Omental fat pad (tissue), 4 donors: ENCODE measurements around the gene SCAMP1. TPM values are rescaled to one million over a fixed set of nuclear protein-coding genes. Genes with fewer than 3 reads are reported as not detected.
"Not testable (repeated sequence)": the region's sequence is repeated elsewhere in the genome, so short reads cannot be mapped to it uniquely, and the experiment has no call there.

Experiments
- ATAC-seq: fragments of 150-250 bp; one replicate; pipeline ENCODE4 v1.9.1; 2016; ENCODE audit warnings: mild to moderate bottlenecking, moderate library complexity; ENCODE audit not compliant: low FRiP score
- DNase-seq: peaks from one replicate; pipeline ENCODE4 v3.0.0-alpha.2; 2019; ENCODE audit warnings: low spot score
- total RNA-seq, 4 donors: library from RNA; depleted of rRNA; stranded (reverse); fragments of >200 nt; gene quantifications; one replicate each; pipeline ENCODE4 v1.1.0, GENCODE V29; 2016
- TF ChIP-seq, protein P1 (sequence below), 3 donors: fragments of 450-650 bp; IDR thresholded peaks; one replicate each; pipeline ENCODE4 v1.5.1; 2016 to 2017; ENCODE audit warnings: antibody characterized with exemption in 3 of 3, mild to moderate bottlenecking in 3 of 3, moderate library complexity in 2 of 3

Gene SCAMP1
- total RNA-seq, 4 donors from 2014 or later = 21.2 to 46.5 (median 22.1) TPM

DNA sequence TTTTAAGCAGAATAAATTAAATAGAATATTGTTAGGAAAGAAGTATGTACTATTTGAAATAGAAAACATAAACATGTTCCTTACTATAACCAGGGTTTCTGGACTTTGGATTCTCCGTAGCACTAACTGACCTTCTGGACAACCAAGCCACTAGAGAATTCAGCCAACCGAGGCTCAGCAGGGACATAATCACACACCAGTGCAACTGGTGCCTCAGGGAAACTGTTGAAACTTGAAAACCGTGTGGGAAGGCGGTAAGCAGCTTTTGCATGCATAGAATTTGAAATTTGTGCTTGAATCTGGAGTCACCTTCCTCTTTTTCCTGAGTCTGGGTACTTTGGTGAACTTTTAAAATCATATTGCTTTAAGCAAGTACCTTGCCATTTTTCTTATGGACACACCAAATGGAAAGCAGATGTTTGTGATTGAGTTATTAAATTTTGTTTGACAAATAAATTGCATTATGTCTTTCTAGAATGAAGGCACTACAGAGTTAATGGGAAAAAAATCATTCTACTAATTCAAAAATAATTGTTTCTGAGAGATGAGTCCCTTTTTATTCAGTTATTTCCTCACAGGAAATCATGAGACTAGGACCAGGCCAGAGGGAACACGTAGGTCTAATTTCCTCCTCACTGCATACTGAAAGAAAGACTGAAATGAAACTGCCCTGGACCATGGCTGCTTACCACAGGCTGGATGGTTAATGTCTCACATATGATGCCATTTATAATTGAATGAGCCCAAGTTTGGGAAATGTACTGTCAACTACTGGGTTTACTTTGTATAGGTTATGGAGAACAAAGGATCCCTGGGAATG, 20.6 kb upstream of the SCAMP1 start:
- ATAC-seq = no peak
- TF ChIP-seq, protein P1, sequence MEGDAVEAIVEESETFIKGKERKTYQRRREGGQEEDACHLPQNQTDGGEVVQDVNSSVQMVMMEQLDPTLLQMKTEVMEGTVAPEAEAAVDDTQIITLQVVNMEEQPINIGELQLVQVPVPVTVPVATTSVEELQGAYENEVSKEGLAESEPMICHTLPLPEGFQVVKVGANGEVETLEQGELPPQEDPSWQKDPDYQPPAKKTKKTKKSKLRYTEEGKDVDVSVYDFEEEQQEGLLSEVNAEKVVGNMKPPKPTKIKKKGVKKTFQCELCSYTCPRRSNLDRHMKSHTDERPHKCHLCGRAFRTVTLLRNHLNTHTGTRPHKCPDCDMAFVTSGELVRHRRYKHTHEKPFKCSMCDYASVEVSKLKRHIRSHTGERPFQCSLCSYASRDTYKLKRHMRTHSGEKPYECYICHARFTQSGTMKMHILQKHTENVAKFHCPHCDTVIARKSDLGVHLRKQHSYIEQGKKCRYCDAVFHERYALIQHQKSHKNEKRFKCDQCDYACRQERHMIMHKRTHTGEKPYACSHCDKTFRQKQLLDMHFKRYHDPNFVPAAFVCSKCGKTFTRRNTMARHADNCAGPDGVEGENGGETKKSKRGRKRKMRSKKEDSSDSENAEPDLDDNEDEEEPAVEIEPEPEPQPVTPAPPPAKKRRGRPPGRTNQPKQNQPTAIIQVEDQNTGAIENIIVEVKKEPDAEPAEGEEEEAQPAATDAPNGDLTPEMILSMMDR (IDR thresholded peaks at IDR 0.05) = no peak

GRCh38 chr5:78341440-78341839, 19.0 kb upstream of the SCAMP1 start:
- no peak for DNase-seq
- TF ChIP-seq, protein P1 (IDR thresholded peaks at IDR 0.05) = no peak
- no peak for ATAC-seq

More for the DNA sequence above, 20.6 kb upstream of the SCAMP1 start:
- no peak for DNase-seq

GRCh38 chr5:78345485-78345884, 14.9 kb upstream of the SCAMP1 start:
- TF ChIP-seq, protein P1 (IDR thresholded peaks at IDR 0.05) = no peak
- ATAC-seq (no peak), DNase-seq (no peak)

DNA sequence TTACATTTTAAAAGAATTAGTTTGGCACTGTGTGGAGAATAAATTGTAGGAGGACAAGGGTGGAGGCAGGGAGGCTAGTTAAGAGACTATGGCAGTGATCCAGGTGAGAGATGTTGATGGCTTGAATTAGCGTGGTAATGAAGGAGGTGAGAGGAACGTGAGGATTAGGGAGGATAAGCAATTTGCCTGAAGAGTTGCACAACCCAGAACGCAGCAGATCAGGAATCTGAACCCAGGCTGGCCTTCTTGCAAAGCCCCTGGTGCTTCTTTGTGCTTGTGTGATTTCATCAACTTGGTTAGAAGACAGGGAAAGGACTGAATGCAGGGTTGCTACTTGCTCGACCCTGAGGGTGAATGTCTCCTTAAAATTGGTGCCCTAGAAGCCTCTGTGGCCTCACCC, 6.9 kb upstream of the SCAMP1 start:
- DNase-seq (no peak), ATAC-seq (no peak)
- TF ChIP-seq, protein P1 (IDR thresholded peaks at IDR 0.05) = no peak

DNA sequence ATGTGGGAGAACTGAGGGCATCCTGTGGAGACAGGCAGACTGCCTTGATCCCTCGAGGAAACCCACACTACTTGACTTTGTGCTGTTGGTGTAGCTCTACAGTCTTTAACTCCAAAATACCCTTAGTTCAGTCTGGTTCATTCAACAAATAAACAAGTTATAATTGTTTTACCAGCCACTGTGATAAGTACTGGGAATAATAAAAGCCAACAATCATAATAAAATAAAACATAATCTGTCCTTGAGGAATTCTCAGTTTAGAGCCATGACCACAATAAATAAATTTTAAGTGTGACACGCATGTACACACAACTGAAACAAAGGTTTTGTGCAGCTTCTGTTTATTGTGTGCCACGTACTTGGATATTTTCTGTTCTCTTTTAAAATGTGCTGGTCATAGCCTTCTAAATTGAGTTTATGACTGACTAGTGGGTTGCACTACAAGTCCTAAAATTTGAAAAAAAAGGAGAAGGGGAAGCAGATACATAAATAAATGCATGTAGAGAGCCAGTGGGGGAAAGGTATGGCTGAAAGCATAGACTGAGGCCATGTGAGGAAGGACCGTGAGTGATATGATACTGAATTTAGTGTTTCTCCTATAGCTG, 6.2 kb upstream of the SCAMP1 start:
- ATAC-seq (no peak), DNase-seq (no peak)
- TF ChIP-seq, protein P1 (IDR thresholded peaks at IDR 0.05) = no peak

GRCh38 chr5:78355561-78355960, 4.9 kb upstream of the SCAMP1 start:
- DNase-seq (no peak), ATAC-seq (no peak)
- TF ChIP-seq, protein P1 (IDR thresholded peaks at IDR 0.05) = no peak

DNA sequence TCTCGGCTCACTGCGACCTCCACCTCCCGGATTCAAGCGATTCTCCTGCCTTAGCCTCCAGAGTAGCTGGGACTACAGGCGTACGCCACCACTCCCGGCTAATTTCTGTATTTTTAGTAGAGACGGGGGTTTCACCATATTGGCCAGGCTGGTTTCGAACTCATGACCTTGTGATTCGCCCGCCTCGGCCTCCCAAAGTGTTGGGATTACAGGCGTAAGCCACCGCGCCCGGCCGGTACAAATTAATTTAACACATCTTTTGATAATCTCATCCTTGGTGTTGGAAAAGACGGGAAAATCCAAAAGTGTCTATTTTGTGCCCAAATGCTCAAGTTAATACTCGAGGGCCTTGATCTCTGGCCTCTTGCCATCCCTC, 974 bp upstream of the SCAMP1 start:
- not testable (repeated sequence) for ATAC-seq, DNase-seq
